SK-N-SH (cell line): ENCODE data around the gene FBXL15. TPM values are rescaled to one million over a fixed set of nuclear protein-coding genes. Genes with fewer than 3 reads are reported as not detected.

Experiments
- CTCF ChIA-PET: fragments of 300-600, 350-600 bp; formaldehyde crosslinking; extraction: SDS; loops from one replicate; lab custom pipeline; 2021; lab: Yijun Ruan, JAX
- POLR2A ChIA-PET: fragments of 350-600 bp; sonication (Branson Sonifier 250); formaldehyde crosslinking; extraction: SDS; loops from one replicate; lab custom pipeline; 2020; ENCODE audit warnings: antibody characterized with exemption, inconsistent platforms; lab: Yijun Ruan, JAX
- DNase-seq: peaks from one replicate; pipeline ENCODE4 v3.0.0; 2012
- H2AFZ ChIP-seq: fragments of 200-600 bp; sonication (generic); 2 replicates; pipeline ENCODE4 v1.8.1; 2016; ENCODE audit warnings: antibody characterized with exemption, mild to moderate bottlenecking, low read depth
- H3F3A ChIP-seq: fragments of 200-600 bp; sonication (generic); replicated peaks from 2 replicates; pipeline ENCODE3; 2016; ENCODE audit warnings: antibody characterized with exemption, mild to moderate bottlenecking; ENCODE audit not compliant: insufficient read depth
- H3K27ac ChIP-seq, 2 experiments: fragments of 200-500 bp in 1 of 2; fragments of 200-600 bp in 1 of 2; sonication (Bioruptor generic) in 1 of 2; sonication (generic), shearing (Covaris generic) in 1 of 2; 2 replicates each; pipeline versions ENCODE4 v1.5.1 to v1.6.1; 2014 to 2016; ENCODE audit warnings: low read depth in 2 of 2, inconsistent platforms in 1 of 2, low read length in 1 of 2, mild to moderate bottlenecking in 1 of 2, mixed read lengths in 1 of 2
- H3K27me3 ChIP-seq: fragments of 200-600 bp; sonication (generic), shearing (Covaris generic); 2 replicates; pipeline ENCODE4 v1.6.1; 2016; ENCODE audit warnings: mixed run types; ENCODE audit not compliant: insufficient read depth
- H3K36me3 ChIP-seq, 2 experiments: fragments of 200-500 bp in 1 of 2; fragments of 200-600 bp in 1 of 2; sonication (Bioruptor generic) in 1 of 2; sonication (generic) in 1 of 2; replicated peaks in 1 of 2; 2 replicates each; pipeline versions ENCODE3 to v1.5.1; 2014 to 2016; ENCODE audit warnings: low read length in 1 of 2, mild to moderate bottlenecking in 1 of 2; ENCODE audit not compliant: insufficient read depth in 2 of 2, control insufficient read depth in 1 of 2
- H3K4me1 ChIP-seq, 2 experiments: fragments of 200-500 bp in 1 of 2; fragments of 200-600 bp in 1 of 2; sonication (Bioruptor generic) in 1 of 2; sonication (generic), shearing (Covaris generic) in 1 of 2; 2 replicates each; pipeline versions ENCODE4 v1.5.1 to v1.6.1; 2014 to 2016; ENCODE audit warnings: low read depth in 1 of 2, low read length in 1 of 2, mixed run types in 1 of 2; ENCODE audit not compliant: insufficient read depth in 2 of 2, control insufficient read depth in 1 of 2
- H3K4me2 ChIP-seq: fragments of 200-600 bp; sonication (generic), shearing (Covaris generic); 2 replicates; pipeline ENCODE4 v1.6.1; 2017; ENCODE audit warnings: mixed run types
- H3K4me3 ChIP-seq, 2 experiments: fragments of 200-500 bp in 1 of 2; fragments of 200-600 bp in 1 of 2; sonication (Bioruptor generic) in 1 of 2; sonication (generic), shearing (Covaris generic) in 1 of 2; 2 replicates each; pipeline versions ENCODE4 v1.5.1 to v1.8.1; 2014 to 2016; ENCODE audit warnings: low read depth in 2 of 2, inconsistent platforms in 1 of 2, low read length in 1 of 2, mild to moderate bottlenecking in 1 of 2, mixed read lengths in 1 of 2, moderate library complexity in 1 of 2
- H3K79me2 ChIP-seq: fragments of 200-600 bp; sonication (generic); 2 replicates; pipeline ENCODE4 v1.8.1; 2017; ENCODE audit warnings: mild to moderate bottlenecking; ENCODE audit not compliant: insufficient read depth
- H3K9ac ChIP-seq: fragments of 200-600 bp; sonication (generic); 2 replicates; pipeline ENCODE4 v1.6.1; 2017; ENCODE audit warnings: mixed run types
- H3K9me2 ChIP-seq: fragments of 200-600 bp; sonication (generic); 2 replicates; pipeline ENCODE4 v1.6.1; 2017; ENCODE audit warnings: mixed run types
- H3K9me3 ChIP-seq: fragments of 200-600 bp; sonication (generic); 2 replicates; pipeline ENCODE4 v1.6.1; 2017; ENCODE audit warnings: mixed run types, mild to moderate bottlenecking, moderate library complexity
- H4K20me1 ChIP-seq: fragments of 200-600 bp; sonication (generic); 2 replicates; pipeline ENCODE4 v1.6.1; 2017; ENCODE audit warnings: mild to moderate bottlenecking, mixed run types; ENCODE audit not compliant: insufficient read depth
- CHD2 ChIP-seq: fragments of 150-350 bp; IDR thresholded peaks from 2 replicates; pipeline ENCODE4 v1.6.1; 2018; ENCODE audit warnings: low read length; ENCODE audit not compliant: partially characterized antibody
- CTCF ChIP-seq: fragments of 200-600 bp; sonication (generic); IDR thresholded peaks from 2 replicates; pipeline ENCODE4 v1.6.1; 2017; ENCODE audit warnings: antibody characterized with exemption, mild to moderate bottlenecking, moderate library complexity
- FOXJ3 ChIP-seq: sonication (generic); formaldehyde crosslinking; IDR thresholded peaks from 2 replicates; pipeline ENCODE4 v1.5.1; 2020; ENCODE audit warnings: mild to moderate bottlenecking, missing genetic modification reagents
- FOXM1 ChIP-seq: IDR thresholded peaks from 2 replicates; pipeline ENCODE4 v1.4.0; 2012; ENCODE audit warnings: low read depth, mild to moderate bottlenecking
- MAX ChIP-seq: IDR thresholded peaks from 2 replicates; pipeline ENCODE4 v1.4.0; 2012; ENCODE audit warnings: low read depth
- MEF2A ChIP-seq: IDR thresholded peaks from 2 replicates; pipeline ENCODE4 v1.4.0; 2012; ENCODE audit warnings: low read depth, borderline replicate concordance
- MXI1 ChIP-seq: IDR thresholded peaks from 2 replicates; pipeline ENCODE4 v1.6.1; 2012; ENCODE audit warnings: mild to moderate bottlenecking, low read depth, low read length, improper control_type of control experiment
- NFIC ChIP-seq: IDR thresholded peaks from 2 replicates; pipeline ENCODE4 v1.4.0; 2012; ENCODE audit warnings: borderline replicate concordance
- NRF1 ChIP-seq: IDR thresholded peaks from 2 replicates; pipeline ENCODE4 v1.6.1; 2012; ENCODE audit warnings: low read depth, mild to moderate bottlenecking, low read length
- RCOR1 ChIP-seq: fragments of 150-350 bp; IDR thresholded peaks from 2 replicates; pipeline ENCODE4 v1.6.1; 2017; ENCODE audit warnings: antibody characterized with exemption, low read length
- SIN3A ChIP-seq: IDR thresholded peaks from 2 replicates; pipeline ENCODE4 v1.6.1; 2012; ENCODE audit warnings: low read depth, mild to moderate bottlenecking, low read length, moderate library complexity, borderline replicate concordance
- TCF12 ChIP-seq: IDR thresholded peaks from 2 replicates; pipeline ENCODE4 v1.4.0; 2012
- USF2 ChIP-seq: fragments of 150-350 bp; IDR thresholded peaks from 2 replicates; pipeline ENCODE4 v1.6.1; 2017; ENCODE audit warnings: antibody characterized with exemption, low read length, low read depth, borderline replicate concordance
- WGBS: methylation state at CpG from one replicate; pipeline ENCODE4 v1.1.6; 2017; ENCODE audit warnings: low lambda C conversion rate; 5-methylcytosine and 5-hydroxymethylcytosine counted together
- polyA plus RNA-seq, 3 experiments: library from polyadenylated mRNA; depleted of rRNA; stranded (reverse); fragments of >200 nt; gene quantifications; 2 replicates each; pipeline ENCODE4 v1.2.3, GENCODE V29; 2012
- TF ChIP-seq, protein P1 (sequence below): IDR thresholded peaks from 2 replicates; pipeline ENCODE4 v1.4.0; 2012; ENCODE audit warnings: low read depth, borderline replicate concordance
- TF ChIP-seq, protein P2 (sequence below): fragments of 150-350 bp; IDR thresholded peaks from 2 replicates; pipeline ENCODE4 v1.6.1; 2016; ENCODE audit warnings: mild to moderate bottlenecking, low read depth, low read length
- TF ChIP-seq, protein P3 (sequence below): IDR thresholded peaks from 2 replicates; pipeline ENCODE4; 2012

The FBXL15 gene
- polyA plus RNA-seq, 1 of the 3 experiments (the other 2 are of a cell fraction): 17.2 TPM

- 88% methylated on average over 15 of the region's 19 CpGs for WGBS
- Histone ChIP-seq H3K9ac (no peak overlapping the region), H3K79me2 (no peaks in the 10 kb centered on the region), H3K27ac (no peak overlapping the region)
- CTCF ChIA-PET: interaction anchor here (0.7 to 16.5 kb wide), 10 partner anchors 11 to 231 kb away, joined by 3 to 359 read pairs (median 10); partner anchors contain the start of genes FBXL15, NFKB2 and PSD
- TF ChIP-seq FOXM1 (no peak), NRF1 (no peak), MEF2A (no peak), NFIC (no peak), CTCF (no peak)
- TF ChIP-seq, protein P1, sequence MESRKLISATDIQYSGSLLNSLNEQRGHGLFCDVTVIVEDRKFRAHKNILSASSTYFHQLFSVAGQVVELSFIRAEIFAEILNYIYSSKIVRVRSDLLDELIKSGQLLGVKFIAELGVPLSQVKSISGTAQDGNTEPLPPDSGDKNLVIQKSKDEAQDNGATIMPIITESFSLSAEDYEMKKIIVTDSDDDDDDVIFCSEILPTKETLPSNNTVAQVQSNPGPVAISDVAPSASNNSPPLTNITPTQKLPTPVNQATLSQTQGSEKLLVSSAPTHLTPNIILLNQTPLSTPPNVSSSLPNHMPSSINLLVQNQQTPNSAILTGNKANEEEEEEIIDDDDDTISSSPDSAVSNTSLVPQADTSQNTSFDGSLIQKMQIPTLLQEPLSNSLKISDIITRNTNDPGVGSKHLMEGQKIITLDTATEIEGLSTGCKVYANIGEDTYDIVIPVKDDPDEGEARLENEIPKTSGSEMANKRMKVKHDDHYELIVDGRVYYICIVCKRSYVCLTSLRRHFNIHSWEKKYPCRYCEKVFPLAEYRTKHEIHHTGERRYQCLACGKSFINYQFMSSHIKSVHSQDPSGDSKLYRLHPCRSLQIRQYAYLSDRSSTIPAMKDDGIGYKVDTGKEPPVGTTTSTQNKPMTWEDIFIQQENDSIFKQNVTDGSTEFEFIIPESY: no peak
- TF ChIP-seq, all 33 proteins: peak for 0
- Histone ChIP-seq H3K4me2 (no peak overlapping the region), H3F3A (no peaks in the 10 kb centered on the region), H3K27me3 (no peaks in the 10 kb centered on the region), H2AFZ (no peak overlapping the region), H3K4me1 (peaks cover 0 to 17% of the 10 kb centered on the region in 2 experiments; a peak in 1 of 4 replicates), H4K20me1 (no peaks in the 10 kb centered on the region), H3K9me2 (no peaks in the 10 kb centered on the region), H3K36me3 (no peaks in the 10 kb centered on the region), H3K9me3 (no peaks in the 10 kb centered on the region), H3K4me3 (no peak overlapping the region)
- no peak for DNase-seq
- POLR2A ChIA-PET: no interaction called here
These were observed 15.5 kb upstream of the FBXL15 start for GRCh38 chr10:102405108-102405571.

DNA sequence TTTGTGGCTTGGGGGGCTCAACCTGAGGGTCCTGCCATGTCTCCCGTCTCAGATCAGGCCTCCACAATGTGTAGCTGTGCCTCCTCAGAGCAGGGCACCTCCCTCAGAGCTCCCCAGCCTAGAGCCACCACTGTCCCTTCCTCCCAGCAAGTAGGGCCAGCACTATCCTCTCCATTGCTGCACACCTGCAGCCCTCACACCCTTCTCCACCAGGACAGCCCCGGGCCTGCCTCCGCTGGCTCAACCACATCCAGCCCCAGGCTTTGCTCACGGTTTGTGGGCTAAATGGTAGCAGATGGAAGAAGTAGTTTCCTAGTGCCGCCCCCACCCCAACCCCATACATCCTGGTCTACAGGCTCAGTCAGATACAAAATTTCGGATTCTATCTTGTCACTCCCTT lies 15.0 kb upstream of the FBXL15 start:
- POLR2A ChIA-PET: interaction anchor here (1.0 kb wide), 1 partner anchor 15 kb away, joined by 3 read pairs; the partner anchor contains the start of gene FBXL15
- no peak overlapping the region for H2AFZ ChIP-seq
- 70% methylated on average over 4 of the region's 6 CpGs for WGBS
- no peaks in the 10 kb centered on the region for H3K79me2 ChIP-seq
- H3K9me2 ChIP-seq: no peaks in the 10 kb centered on the region
- no peak overlapping the region for H3K4me2 ChIP-seq
- H3K4me1 ChIP-seq: peaks cover 0 to 17% of the 10 kb centered on the region in 2 experiments; a peak in 1 of 4 replicates
- H3K4me3 ChIP-seq: no peak overlapping the region
- H4K20me1 ChIP-seq: no peaks in the 10 kb centered on the region
- H3K27me3 ChIP-seq: no peaks in the 10 kb centered on the region
- H3K9ac ChIP-seq: no peak overlapping the region
- no peak overlapping the region for H3K27ac ChIP-seq
- H3K36me3 ChIP-seq: no peaks in the 10 kb centered on the region
- CTCF ChIA-PET: interaction anchor here (1.2 to 16.5 kb wide), 9 partner anchors 12 to 178 kb away, joined by 3 to 359 read pairs (median 11); partner anchors contain the start of genes FBXL15, NFKB2 and PSD
- DNase-seq: no peak
- no peaks in the 10 kb centered on the region for H3F3A ChIP-seq
- no peaks in the 10 kb centered on the region for H3K9me3 ChIP-seq
- TF ChIP-seq, protein P2, sequence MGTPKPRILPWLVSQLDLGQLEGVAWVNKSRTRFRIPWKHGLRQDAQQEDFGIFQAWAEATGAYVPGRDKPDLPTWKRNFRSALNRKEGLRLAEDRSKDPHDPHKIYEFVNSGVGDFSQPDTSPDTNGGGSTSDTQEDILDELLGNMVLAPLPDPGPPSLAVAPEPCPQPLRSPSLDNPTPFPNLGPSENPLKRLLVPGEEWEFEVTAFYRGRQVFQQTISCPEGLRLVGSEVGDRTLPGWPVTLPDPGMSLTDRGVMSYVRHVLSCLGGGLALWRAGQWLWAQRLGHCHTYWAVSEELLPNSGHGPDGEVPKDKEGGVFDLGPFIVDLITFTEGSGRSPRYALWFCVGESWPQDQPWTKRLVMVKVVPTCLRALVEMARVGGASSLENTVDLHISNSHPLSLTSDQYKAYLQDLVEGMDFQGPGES: no peak
- TF ChIP-seq NFIC (no peak), FOXJ3 (CRISPR knock-in tag) (no peak), MXI1 (no peak), RCOR1 (no peak), USF2 (no peak), TCF12 (no peak), MAX (no peak), CHD2 (no peak), SIN3A (no peak), MEF2A (no peak)
- TF ChIP-seq, protein P1: no peak
- TF ChIP-seq, protein P3, sequence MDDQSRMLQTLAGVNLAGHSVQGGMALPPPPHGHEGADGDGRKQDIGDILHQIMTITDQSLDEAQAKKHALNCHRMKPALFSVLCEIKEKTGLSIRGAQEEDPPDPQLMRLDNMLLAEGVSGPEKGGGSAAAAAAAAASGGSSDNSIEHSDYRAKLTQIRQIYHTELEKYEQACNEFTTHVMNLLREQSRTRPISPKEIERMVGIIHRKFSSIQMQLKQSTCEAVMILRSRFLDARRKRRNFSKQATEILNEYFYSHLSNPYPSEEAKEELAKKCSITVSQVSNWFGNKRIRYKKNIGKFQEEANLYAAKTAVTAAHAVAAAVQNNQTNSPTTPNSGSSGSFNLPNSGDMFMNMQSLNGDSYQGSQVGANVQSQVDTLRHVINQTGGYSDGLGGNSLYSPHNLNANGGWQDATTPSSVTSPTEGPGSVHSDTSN: no peak
